Body of pancreas (tissue), 4 donors: ENCODE data around the gene CCL26. TPM values are rescaled to one million over a fixed set of nuclear protein-coding genes. Genes with fewer than 3 reads are reported as not detected.
A peak's percentile ranks its signal among the peaks of the same experiment; 100 is the strongest.

ENCODE experiments used
- ATAC-seq: fragments of 150-250 bp; one replicate; pipeline ENCODE4 v1.9.1; 2016
- DNase-seq, 4 donors: peaks; one replicate each; pipeline ENCODE4 v3.0.0-alpha.2; 2019
- H3K27ac ChIP-seq, 4 donors: fragments of 200-600 bp; sonication (generic); 1 replicate in 3 of 4; 2 replicates in 1 of 4; pipeline versions ENCODE4 v1.5.1 to v1.6.1; 2016 to 2019; ENCODE audit warnings: mild to moderate bottlenecking in 1 of 4, mixed read lengths in 1 of 4, moderate library complexity in 1 of 4
- H3K27me3 ChIP-seq, 2 donors: fragments of 200-600 bp; sonication (generic); one replicate each; pipeline ENCODE4 v1.6.0; 2016; ENCODE audit warnings: mild to moderate bottlenecking in 1 of 2
- H3K36me3 ChIP-seq, 2 donors: fragments of 200-600 bp; sonication (generic); replicated peaks in 1 of 2; 2 replicates each; pipeline ENCODE4 v1.5.1; 2016; ENCODE audit warnings: low read depth in 2 of 2; ENCODE audit not compliant: insufficient read depth in 1 of 2
- H3K4me1 ChIP-seq: fragments of 200-600 bp; sonication (generic); one replicate; pipeline ENCODE4 v1.6.0; 2016
- H3K4me3 ChIP-seq, 2 donors: fragments of 200-600 bp; sonication (generic); 1 replicate in 1 of 2; 2 replicates in 1 of 2; pipeline ENCODE4 v1.5.1; 2016 to 2019
- H3K9me3 ChIP-seq, 3 donors: fragments of 200-600 bp; sonication (generic); 1 replicate in 2 of 3; 2 replicates in 1 of 3; pipeline ENCODE4 v1.5.1; 2016
- POLR2A ChIP-seq, 3 donors: fragments of 450-650 bp; IDR thresholded peaks; one replicate each; pipeline ENCODE4 v1.6.1; 2016; ENCODE audit warnings: antibody characterized with exemption in 3 of 3, mild to moderate bottlenecking in 2 of 3
- WGBS, 2 donors: methylation state at CpG; one replicate each; pipeline ENCODE4 v1.1.5; 2017; 5-methylcytosine and 5-hydroxymethylcytosine counted together
- intact Hi-C: fragments of 100-400 bp; cut with DNase I; formaldehyde crosslinking; loops from one replicate; pipeline ENCODE4 v1.15.1; 2023
- total RNA-seq, 2 donors: library from RNA; depleted of rRNA; stranded (reverse); fragments of >200 nt; gene quantifications; one replicate each; pipeline ENCODE4 v1.1.0, GENCODE V29; 2016
- TF ChIP-seq, protein P1 (sequence below), 7 experiments: fragments of 450-650 bp in 4 of 7; fragments of 200-600 bp in 3 of 7; sonication (generic) in 3 of 7; IDR thresholded peaks; one replicate each; pipeline ENCODE4 v1.5.1; 2016 to 2019; ENCODE audit warnings: antibody characterized with exemption in 7 of 7

The CCL26 gene
- total RNA-seq, 2 donors from 2014 or later = not detected

DNA sequence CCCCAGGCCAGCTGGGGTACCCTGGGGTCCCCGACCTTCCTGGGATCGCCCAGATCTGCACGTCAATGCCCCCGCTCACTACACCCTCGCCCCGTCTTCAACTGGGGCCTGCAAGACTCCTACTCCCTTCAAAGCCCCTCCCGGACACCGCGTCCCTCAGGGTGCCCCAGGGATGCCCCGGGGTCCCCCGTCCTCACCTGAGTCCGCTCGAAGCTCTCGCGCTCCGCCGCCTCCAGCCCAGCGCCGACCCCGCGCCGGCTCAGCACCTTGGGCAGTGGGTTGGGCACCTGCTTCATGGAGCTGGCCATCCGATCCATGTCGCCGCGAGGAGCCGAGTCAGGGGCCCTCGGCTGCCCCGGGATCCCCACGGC is 33.4 kb downstream of the CCL26 start, which contains the start of gene HIP1:
HIP1 (minus strand) TSS at position 338 of the 371 bp plus-strand sequence; CDS start at position 317, 21 bp downstream.
- no peaks in the 10 kb centered on the region for H3K36me3 ChIP-seq
- intact Hi-C loops = no loop called here
- 0% methylated on average over 1 to 30 of the region's 30 CpGs for WGBS, 2 donors
- H3K4me3 ChIP-seq = peak within 1 kb of the TSS; percentile 60 to 92
- H3K4me1 ChIP-seq = peaks cover 12% of the 10 kb centered on the region
- H3K27me3 ChIP-seq = no peaks in the 10 kb centered on the region
- ATAC-seq (no peak), DNase-seq (no peak)
- peak within 1 kb of the TSS; percentile 56 to 91 (median 78) for H3K27ac ChIP-seq
- H3K9me3 ChIP-seq = no peaks in the 10 kb centered on the region
- no peak for TF ChIP-seq POLR2A (IDR thresholded peaks at IDR 0.05)
- TF ChIP-seq, protein P1, sequence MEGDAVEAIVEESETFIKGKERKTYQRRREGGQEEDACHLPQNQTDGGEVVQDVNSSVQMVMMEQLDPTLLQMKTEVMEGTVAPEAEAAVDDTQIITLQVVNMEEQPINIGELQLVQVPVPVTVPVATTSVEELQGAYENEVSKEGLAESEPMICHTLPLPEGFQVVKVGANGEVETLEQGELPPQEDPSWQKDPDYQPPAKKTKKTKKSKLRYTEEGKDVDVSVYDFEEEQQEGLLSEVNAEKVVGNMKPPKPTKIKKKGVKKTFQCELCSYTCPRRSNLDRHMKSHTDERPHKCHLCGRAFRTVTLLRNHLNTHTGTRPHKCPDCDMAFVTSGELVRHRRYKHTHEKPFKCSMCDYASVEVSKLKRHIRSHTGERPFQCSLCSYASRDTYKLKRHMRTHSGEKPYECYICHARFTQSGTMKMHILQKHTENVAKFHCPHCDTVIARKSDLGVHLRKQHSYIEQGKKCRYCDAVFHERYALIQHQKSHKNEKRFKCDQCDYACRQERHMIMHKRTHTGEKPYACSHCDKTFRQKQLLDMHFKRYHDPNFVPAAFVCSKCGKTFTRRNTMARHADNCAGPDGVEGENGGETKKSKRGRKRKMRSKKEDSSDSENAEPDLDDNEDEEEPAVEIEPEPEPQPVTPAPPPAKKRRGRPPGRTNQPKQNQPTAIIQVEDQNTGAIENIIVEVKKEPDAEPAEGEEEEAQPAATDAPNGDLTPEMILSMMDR (IDR thresholded peaks at IDR 0.05) = no peak

DNA sequence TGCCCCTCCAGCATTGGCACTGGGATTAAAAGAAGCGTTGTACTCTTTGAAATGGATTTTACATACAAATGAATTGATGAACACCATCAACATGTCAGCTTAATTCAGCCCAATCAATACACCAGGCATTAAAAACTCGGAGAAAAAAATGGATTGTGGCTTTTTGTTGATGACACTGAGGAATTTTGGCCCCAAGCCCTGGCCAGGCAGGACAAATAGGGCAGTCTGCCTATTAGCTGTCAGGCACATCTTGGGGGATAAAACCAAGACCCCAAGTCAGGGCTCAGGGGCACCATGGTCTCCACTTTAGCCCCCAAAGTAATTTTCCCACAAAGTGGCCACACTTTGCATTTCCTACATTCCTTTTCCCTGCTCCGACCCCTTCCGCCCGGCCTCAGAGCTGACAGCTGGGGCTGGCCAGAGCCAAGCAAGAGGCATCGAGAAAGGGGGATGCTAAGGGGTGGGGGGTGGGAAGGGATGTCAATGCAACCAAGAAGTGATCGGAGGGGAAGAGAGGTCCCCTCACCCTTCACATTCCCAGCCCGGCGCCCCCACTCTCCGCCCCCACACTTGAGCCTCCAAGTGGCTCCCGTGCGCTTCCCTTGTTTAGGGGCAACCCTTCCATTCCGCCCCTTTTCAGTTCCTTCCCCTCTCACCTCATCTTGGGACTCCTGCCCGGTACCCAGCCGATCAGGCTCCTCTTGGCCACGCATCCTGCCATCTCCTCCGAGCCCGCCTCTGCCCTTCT is 34.0 kb downstream of the CCL26 start:
- peak overlapping the region; percentile 60 to 92 for H3K4me3 ChIP-seq

DNA sequence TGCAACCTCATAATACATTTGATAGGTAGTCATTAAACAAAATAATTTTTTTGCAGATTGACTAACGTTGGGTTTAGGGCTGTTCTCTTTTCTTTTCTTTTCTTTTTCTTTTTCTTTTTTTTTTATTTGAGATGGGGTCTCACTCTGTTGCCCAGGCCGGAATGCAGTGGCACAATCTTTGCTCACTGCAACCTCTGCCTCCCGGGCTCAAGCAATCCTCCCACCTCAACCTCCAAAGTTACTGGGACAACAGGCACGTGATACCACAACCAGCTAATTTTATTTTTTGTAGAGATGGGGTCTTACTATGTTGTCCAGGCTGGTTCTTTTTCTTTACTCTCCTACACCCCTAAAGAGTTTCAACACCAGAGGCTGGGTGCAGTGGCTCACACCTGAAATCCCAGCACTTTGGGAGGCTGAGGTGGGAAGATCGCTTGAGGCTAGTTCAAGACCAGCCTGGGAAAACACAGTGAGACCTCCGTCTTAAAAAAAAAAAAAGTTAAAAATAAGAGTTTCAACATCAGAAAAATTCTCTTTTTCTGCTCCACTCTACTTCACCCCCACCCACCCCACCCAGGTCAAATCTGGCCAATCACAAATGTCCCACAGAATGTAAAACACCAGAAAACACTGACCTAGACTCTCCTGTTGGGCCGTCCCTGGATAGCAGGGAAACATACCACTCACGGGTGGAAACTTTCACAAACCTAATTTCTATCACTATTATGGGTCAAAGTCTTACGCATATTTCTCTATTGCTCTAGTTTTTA is 36.2 kb downstream of the CCL26 start:
- WGBS, 2 donors = 82 to 89% methylated on average over 9 of the region's 9 CpGs
- intact Hi-C loops = no loop called here
- Histone ChIP-seq H3K27me3 (no peaks in the 10 kb centered on the region), H3K27ac (no peak overlapping the region), H3K4me3 (no peak overlapping the region), H3K36me3 (no peaks in the 10 kb centered on the region), H3K9me3 (no peaks in the 10 kb centered on the region), H3K4me1 (peaks cover 12% of the 10 kb centered on the region)
- TF ChIP-seq, protein P1 (IDR thresholded peaks at IDR 0.05) = no peak
- no peak for TF ChIP-seq POLR2A (IDR thresholded peaks at IDR 0.05)
- DNase-seq (no peak), ATAC-seq (no peak)

More for the DNA sequence above, 34.0 kb downstream of the CCL26 start:
- ATAC-seq = no peak
- Histone ChIP-seq H3K4me1 (peaks cover 12% of the 10 kb centered on the region), H3K27ac (peak overlapping the region in 3 of 4 donors; percentile 28 to 91 (median 71)), H3K36me3 (no peaks in the 10 kb centered on the region), H3K9me3 (no peaks in the 10 kb centered on the region), H3K27me3 (no peaks in the 10 kb centered on the region)
- intact Hi-C loops = no loop called here
- 5 to 7% methylated on average over 15 to 18 of the region's 18 CpGs for WGBS, 2 donors
- DNase-seq = peak in 3 of 4 donors; percentile 14 to 21 (median 18)
- TF ChIP-seq, protein P1 (IDR thresholded peaks at IDR 0.05) = no peak

DNA sequence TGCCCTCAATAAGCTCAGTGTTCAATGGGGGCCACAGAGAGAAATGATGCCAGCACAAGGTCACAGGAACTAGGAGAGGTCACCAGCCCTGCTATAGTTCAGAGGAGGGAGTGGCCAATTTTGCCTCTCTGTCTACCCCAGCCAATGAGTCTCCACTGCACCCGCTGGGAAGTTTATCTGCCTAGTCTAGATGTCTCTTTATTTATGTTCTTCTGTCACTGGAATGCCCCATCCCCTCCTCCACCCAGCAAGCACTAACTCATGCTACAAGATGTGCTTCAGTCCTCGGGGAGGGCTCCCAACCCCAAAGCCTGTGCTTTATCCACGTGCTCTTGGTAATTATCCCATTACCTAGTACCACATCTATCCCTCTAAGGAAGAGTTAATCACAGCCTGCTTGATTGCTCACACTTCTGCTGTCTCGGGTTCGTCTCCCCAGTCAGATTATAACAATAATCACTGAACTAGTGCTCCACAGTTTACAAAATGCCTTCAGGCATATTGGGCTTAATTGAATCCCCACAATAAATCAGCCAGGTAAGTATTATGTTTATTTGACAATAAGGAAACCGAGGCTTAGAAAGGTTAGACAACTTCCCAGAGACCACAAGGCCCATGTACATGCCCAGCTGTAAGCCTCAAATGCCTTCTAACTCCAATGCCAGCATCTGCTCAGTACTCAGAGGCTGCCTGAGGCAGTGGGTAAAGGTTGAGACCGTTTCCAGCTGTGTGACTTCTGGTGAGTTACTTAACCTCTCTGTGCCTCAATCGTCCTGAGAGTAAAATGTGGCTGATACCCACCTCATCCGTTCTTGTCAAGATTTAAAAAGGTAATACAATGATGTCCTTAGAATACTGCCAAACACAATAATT is 37.2 kb downstream of the CCL26 start:
- no peak for TF ChIP-seq POLR2A (IDR thresholded peaks at IDR 0.05)
- TF ChIP-seq, protein P1 (IDR thresholded peaks at IDR 0.05) = no peak
- no peak for DNase-seq
- H3K27me3 ChIP-seq = no peaks in the 10 kb centered on the region
- no peak overlapping the region for H3K27ac ChIP-seq
- H3K4me3 ChIP-seq = no peak overlapping the region
- H3K9me3 ChIP-seq = no peaks in the 10 kb centered on the region
- no peaks in the 10 kb centered on the region for H3K36me3 ChIP-seq
- H3K4me1 ChIP-seq = peaks cover 12% of the 10 kb centered on the region
- 74 to 77% methylated on average over 9 of the region's 9 CpGs for WGBS, 2 donors
- no peak for ATAC-seq
- intact Hi-C loops = no loop called here
